Measurements from ENCODE around the gene ABCA4. TPM values are rescaled to one million over a fixed set of nuclear protein-coding genes. Genes with fewer than 3 reads are reported as not detected.

ABCA4 gene
- total RNA-seq, 1 experiment from 2014 or later, result 0.22 TPM

DNA sequence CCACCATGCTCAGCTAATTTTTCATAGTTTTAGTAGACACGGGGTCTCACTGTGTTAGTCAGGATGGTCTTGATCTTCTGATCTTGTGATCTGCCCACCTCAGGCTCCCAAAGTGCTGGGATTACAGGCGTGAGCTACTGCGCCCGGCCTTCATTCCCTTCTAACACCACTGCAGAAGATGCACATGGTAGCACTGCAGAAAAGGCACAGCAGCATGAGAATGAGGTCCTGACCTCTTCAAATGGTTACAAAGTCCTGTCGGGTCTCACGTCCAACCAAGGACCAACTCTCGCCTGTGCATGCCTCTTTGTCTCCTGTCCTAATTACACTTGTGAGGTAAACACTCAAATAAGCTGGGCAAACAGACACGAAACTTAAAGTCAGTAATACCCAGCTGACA, 128.8 kb downstream of the ABCA4 start:
- ChIA-PET RAD21 (ENCODE audit: low non-redundant PET in 1 of 2, low total read pairs in 2 of 2, uncharacterized antibody in 2 of 2, unreplicated experiment in 2 of 2) (no interaction called here), CTCF (no interaction called here), POLR2A (no interaction called here)
- Histone ChIP-seq H3K36me3 (ENCODE audit: control insufficient read depth in 1 of 2, insufficient read depth in 2 of 2, low read length in 2 of 2) (no peaks in the 10 kb centered on the region), H3K4me3 (replicated peaks in 1 of 2; ENCODE audit: low read depth in 1 of 2, low read length in 2 of 2) (no peak overlapping the region), H4K20me1 (ENCODE audit: insufficient read depth) (no peaks in the 10 kb centered on the region), H3K79me2 (ENCODE audit: insufficient read depth, low read length) (no peaks in the 10 kb centered on the region), H3K9ac (ENCODE audit: low read length) (no peak overlapping the region), H3K9me3 (ENCODE audit: control insufficient read depth in 1 of 2, insufficient read depth in 1 of 2, low read depth in 1 of 2, low read length in 2 of 2) (no peaks in the 10 kb centered on the region), H3K27me3 (ENCODE audit: insufficient read depth, low read length) (peaks cover 8% of the 10 kb centered on the region; the same call in 1 of the 2 replicates), H3K27ac (ENCODE audit: low read depth, low read length) (no peak overlapping the region), H3K4me1 (ENCODE audit: control insufficient read depth in 1 of 2, insufficient read depth in 2 of 2, low read length in 2 of 2) (0 out of 4 replicates have a peak, but pooled peaks cover 0 to 3% of the 10 kb centered on the region in 2 experiments), H3K9me2 (ENCODE audit: insufficient read depth) (no peaks in the 10 kb centered on the region), H2AFZ (ENCODE audit: low read depth, low read length, poor library complexity, severe bottlenecking) (no peak overlapping the region), H3K4me2 (ENCODE audit: low read length) (no peak overlapping the region)
- DNase-seq (ENCODE audit: low read depth, low spot score) (no peak), ATAC-seq (no peak)
- BruUV-seq (replicated peaks), result no TSS peak
- TF ChIP-seq TCF7L2 (IDR thresholded peaks at IDR 0.05; ENCODE audit: borderline replicate concordance, extremely low read depth, insufficient read depth, insufficient read length) (no peak), ELF1 (IDR thresholded peaks at IDR 0.05; ENCODE audit: borderline replicate concordance, low read depth) (no peak), SIN3A (IDR thresholded peaks at IDR 0.05; ENCODE audit: low read depth) (no peak), ZNF274 (IDR thresholded peaks at IDR 0.05; ENCODE audit: low read depth, low read length) (no peak), ZFX (IDR thresholded peaks at IDR 0.05) (no peak), FOSL1 (IDR thresholded peaks at IDR 0.05; ENCODE audit: low read depth) (no peak), POLR2A (IDR thresholded peaks at IDR 0.05; ENCODE audit: borderline replicate concordance, extremely low read depth, insufficient read depth, insufficient read length) (no peak), SP1 (IDR thresholded peaks at IDR 0.05; ENCODE audit: low read depth) (no peak), JUND (IDR thresholded peaks at IDR 0.05) (no peak), EZH2 (IDR thresholded peaks at IDR 0.05) (no peak), YY1 (IDR thresholded peaks at IDR 0.05; ENCODE audit: extremely low read depth, insufficient replicate concordance, low read depth, low read length) (no peak), CEBPB (IDR thresholded peaks at IDR 0.05; ENCODE audit: low read depth) (no peak)
- TF ChIP-seq, protein P1, sequence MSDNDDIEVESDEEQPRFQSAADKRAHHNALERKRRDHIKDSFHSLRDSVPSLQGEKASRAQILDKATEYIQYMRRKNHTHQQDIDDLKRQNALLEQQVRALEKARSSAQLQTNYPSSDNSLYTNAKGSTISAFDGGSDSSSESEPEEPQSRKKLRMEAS (IDR thresholded peaks at IDR 0.05), result no peak
- TF ChIP-seq, protein P2, sequence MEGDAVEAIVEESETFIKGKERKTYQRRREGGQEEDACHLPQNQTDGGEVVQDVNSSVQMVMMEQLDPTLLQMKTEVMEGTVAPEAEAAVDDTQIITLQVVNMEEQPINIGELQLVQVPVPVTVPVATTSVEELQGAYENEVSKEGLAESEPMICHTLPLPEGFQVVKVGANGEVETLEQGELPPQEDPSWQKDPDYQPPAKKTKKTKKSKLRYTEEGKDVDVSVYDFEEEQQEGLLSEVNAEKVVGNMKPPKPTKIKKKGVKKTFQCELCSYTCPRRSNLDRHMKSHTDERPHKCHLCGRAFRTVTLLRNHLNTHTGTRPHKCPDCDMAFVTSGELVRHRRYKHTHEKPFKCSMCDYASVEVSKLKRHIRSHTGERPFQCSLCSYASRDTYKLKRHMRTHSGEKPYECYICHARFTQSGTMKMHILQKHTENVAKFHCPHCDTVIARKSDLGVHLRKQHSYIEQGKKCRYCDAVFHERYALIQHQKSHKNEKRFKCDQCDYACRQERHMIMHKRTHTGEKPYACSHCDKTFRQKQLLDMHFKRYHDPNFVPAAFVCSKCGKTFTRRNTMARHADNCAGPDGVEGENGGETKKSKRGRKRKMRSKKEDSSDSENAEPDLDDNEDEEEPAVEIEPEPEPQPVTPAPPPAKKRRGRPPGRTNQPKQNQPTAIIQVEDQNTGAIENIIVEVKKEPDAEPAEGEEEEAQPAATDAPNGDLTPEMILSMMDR (IDR thresholded peaks at IDR 0.05 in 2 of 3, conservative IDR thresholded peaks at IDR 0.05 in 1 of 3; ENCODE audit: borderline replicate concordance in 1 of 3, insufficient read depth in 1 of 3, low read depth in 2 of 3, low read length in 2 of 3), result no peak
- intact Hi-C loops (cut with micrococcal nuclease), result no loop called here
